Measurements from ENCODE around the gene LRIF1. TPM values are rescaled to one million over a fixed set of nuclear protein-coding genes. Genes with fewer than 3 reads are reported as not detected.

Gene LRIF1
- total RNA-seq, 1 experiment from 2014 or later = 27.3 TPM

GRCh38 chr1:110915804-110916203 is 47.9 kb downstream of the LRIF1 start:
- no peak for DNase-seq (ENCODE audit: low read depth, low spot score)
- in situ Hi-C loops (cut with HindIII; ENCODE audit: low pct_unique_long_range_greater_than_20kb, low sequenced_read_pairs) = no loop called here

- in situ Hi-C loops (cut with HindIII; ENCODE audit: low pct_unique_long_range_greater_than_20kb, low sequenced_read_pairs) = no loop called here
- DNase-seq (ENCODE audit: low read depth, low spot score) = no peak
Measured at GRCh38 chr1:110914676-110915075, 49.0 kb downstream of the LRIF1 start.

DNA sequence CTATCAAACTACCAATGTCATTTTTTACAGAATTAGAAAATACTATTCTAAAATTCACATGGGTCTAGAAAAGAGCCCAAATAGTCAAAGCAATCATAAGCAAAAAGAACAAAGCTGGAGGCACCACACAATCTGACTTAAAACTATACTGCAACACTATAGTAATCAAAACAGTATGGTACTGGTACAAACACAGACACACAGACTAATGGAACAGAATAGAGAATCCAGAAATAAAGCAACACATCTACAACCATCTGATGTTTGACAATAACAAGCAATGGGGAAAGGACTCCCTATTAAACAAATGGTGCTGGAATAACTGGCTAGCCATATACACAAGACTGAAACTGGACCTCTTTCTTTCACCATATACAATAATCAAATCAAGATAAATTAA is 50.9 kb downstream of the LRIF1 start:
- no peak for DNase-seq (ENCODE audit: low read depth, low spot score)
- in situ Hi-C loops (cut with HindIII; ENCODE audit: low pct_unique_long_range_greater_than_20kb, low sequenced_read_pairs) = no loop called here

DNA sequence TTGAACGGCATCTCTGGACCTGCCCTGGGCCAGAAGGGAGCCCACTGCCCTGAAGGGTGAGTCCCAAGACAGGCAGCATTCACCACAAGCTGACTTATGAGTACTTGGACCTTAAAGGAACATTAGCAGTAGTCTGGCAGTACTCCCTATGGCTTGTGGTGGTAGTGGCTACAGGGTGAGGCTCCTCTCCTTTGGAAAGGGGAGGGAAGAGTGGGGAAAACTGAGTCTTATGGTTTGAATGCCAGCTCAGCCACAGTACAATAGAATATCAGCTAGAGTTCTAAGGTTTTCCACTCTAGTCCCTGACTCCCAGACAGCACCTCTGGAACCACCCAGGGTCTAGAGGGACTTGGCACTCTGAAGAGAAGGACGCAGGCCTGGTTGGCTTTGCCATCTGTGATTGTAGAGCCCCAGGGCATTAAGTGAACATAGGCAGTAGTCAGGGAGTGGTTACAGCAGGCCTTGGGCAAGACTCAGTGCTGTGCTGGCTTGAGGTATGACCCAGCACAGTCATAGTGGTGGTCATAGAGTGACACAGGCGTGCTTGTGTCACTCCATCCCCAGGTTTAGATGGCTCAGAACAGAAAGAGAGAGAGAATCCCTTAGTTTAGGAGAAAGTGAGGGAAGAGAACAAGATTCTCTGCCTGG is 59.7 kb downstream of the LRIF1 start:
- in situ Hi-C loops (cut with HindIII; ENCODE audit: low pct_unique_long_range_greater_than_20kb, low sequenced_read_pairs) = no loop called here
- DNase-seq (ENCODE audit: low read depth, low spot score) = no peak

- DNase-seq (ENCODE audit: low read depth, low spot score) = no peak
Measured at GRCh38 chr1:110902820-110903463, 60.8 kb downstream of the LRIF1 start.

DNA sequence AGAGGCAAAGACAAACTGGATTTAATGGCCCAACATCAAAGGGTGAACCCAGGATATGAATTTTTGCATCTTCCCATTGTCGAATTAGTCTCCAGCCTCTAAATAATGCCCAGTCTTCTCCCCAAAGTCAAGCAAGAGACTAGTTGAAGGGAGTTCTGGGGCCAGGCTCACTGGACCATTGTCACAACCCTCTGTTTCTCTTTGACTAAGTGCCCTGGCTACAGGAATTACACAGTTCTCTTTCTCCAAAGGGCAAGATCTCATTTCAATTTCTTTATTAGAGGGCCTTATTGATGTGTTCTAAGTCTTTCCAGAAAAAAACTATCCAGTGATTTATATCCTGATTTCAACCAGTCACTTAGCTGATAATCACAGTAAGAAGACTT is 64.3 kb downstream of the LRIF1 start:
- in situ Hi-C loops (cut with HindIII; ENCODE audit: low pct_unique_long_range_greater_than_20kb, low sequenced_read_pairs) = no loop called here
- no peak for DNase-seq (ENCODE audit: low read depth, low spot score)

More at GRCh38 chr1:110902820-110903463, 60.8 kb downstream of the LRIF1 start:
- in situ Hi-C loops (cut with HindIII; ENCODE audit: low pct_unique_long_range_greater_than_20kb, low sequenced_read_pairs) = no loop called here

GRCh38 chr1:110898734-110899457 is 64.8 kb downstream of the LRIF1 start:
- no peak for DNase-seq (ENCODE audit: low read depth, low spot score)
- in situ Hi-C loops (cut with HindIII; ENCODE audit: low pct_unique_long_range_greater_than_20kb, low sequenced_read_pairs) = no loop called here

GRCh38 chr1:110897681-110898080 is 66.0 kb downstream of the LRIF1 start:
- in situ Hi-C loops (cut with HindIII; ENCODE audit: low pct_unique_long_range_greater_than_20kb, low sequenced_read_pairs) = no loop called here
- DNase-seq (ENCODE audit: low read depth, low spot score) = no peak

Other genes with a start within 250 kb of the LRIF1 start
- gene CD53, start 90.8 kb downstream of the LRIF1 start, total RNA-seq (2014; rRNA removed; shearing (Covaris generic)) = not detected in 2 replicates
- gene DRAM2, start 176.2 kb upstream of the LRIF1 start, total RNA-seq (2014; rRNA removed; shearing (Covaris generic)) = 63.1 and 66.4 TPM in 2 replicates
- gene CEPT1, start 176.3 kb upstream of the LRIF1 start, total RNA-seq (2014; rRNA removed; shearing (Covaris generic)) = 25.1 and 29.1 TPM in 2 replicates
- gene DENND2D, start 236.7 kb upstream of the LRIF1 start, total RNA-seq (2014; rRNA removed; shearing (Covaris generic)) = 3.0 and 3.5 TPM in 2 replicates